GM19238 (cell line): ENCODE data around the gene LIMS2.
A peak's percentile ranks its signal among the peaks of the same experiment; 100 is the strongest.

Source experiments
- DNase-seq: peaks from one replicate; pipeline ENCODE4 v3.0.0; 2011; ENCODE audit warnings: low spot score; ENCODE audit not compliant: insufficient read length

Gene LIMS2

GRCh38 chr2:127606625-127607398 is 68.5 kb downstream of the LIMS2 start:
- DNase-seq: no peak

DNA sequence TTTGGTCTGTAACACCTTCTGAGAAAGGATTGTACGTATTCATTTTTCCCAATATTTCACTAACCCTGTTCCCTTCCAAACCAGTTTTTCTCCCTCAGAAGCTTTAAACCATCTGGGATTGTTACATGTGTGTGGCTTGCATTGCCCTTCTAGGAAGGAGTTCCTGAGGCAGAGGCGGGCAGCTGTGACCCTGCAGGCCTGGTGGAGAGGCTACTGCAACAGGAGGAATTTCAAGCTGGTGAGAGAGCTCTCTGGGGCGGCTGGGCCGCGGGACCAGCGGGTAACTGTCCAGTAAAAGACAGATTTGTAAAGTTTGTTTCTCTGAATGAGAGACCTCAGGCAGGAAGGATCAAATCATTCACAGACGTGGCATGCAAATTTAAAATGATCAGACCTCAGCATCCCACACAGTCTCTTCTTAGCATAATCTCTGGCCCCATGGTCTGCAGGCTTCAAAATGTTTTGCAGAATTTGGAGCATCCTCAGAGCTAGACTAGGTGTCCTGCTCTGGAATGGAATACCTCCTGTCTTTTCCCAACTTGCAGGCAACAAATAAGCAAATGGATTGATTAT is 69.6 kb downstream of the LIMS2 start:
- DNase-seq: no peak

DNA sequence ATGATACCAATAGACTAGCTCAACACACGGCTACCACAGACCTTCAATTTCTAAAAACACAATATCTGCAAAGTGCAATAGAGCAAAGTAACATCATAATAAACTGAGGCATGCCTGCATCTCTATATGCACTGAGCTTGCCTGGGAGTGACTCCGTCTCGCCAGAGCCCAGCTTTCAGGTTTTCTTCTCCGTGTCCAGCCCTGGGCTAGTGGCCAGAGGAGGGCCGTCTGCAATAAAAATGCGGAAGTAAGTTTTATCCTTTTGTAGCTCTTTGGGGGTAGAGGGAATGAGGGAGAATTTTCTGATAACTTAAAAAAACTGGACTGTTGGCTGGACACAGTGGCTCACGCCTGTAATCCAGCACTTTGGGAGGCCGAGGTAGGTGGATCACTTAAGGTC is 70.3 kb downstream of the LIMS2 start:
- DNase-seq: no peak

DNA sequence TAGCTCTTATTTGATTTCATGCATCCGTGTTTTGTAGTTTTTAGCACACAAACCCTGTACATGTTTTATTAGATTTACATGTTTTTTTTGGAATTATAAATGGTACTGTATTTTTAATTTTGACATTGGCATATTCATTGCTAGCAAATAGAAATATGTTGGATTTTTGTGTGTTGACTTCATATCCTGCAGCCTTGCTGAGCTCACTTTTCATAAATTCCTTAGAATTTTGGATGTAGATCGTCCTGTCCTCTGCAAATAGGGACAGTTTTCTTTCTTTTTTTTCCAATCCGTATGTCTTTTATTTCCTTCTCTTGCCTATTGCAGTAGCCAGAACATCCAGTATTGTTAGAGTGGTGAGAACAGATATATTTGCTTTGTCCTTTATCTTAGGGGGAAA is 76.1 kb downstream of the LIMS2 start:
- DNase-seq: no peak

DNA sequence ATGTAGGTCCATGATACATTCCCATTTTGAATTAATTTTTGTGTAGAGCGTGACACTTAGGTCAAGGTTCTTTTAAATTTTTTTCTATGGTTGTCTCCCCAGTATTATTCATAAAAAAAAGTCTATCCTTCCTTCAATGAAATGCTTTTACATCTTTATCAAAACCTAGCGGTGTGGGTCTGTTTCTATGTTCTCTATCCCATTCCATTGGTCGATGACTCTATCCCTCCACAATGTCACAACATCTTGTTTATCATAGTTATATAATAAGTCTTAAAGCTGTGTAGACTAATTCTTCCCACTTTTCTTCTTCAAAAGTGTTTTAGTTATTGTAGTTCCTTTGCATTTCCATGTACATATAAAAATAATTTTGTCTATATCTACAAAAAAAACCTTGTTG is 76.6 kb downstream of the LIMS2 start:
- no peak for DNase-seq

DNA sequence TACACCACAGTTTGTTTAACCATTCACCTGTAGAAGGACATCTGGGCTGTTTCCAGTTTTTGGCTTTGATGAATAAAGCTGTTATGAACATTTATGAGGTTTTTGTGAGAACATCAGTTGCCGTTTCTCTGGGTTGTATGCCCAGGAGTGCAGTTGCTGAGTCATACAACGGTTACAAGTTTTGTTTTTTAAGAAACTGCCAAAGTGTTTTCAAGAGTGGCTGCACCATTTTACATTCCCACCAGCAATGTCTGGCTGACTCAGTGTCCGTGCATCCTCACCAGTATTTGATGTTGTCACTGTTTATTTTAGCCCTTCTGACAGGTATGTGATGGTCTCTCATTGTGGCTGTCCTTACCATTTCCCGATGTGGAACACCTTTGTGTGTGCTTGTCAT is 77.3 kb downstream of the LIMS2 start:
- DNase-seq: no peak

DNA sequence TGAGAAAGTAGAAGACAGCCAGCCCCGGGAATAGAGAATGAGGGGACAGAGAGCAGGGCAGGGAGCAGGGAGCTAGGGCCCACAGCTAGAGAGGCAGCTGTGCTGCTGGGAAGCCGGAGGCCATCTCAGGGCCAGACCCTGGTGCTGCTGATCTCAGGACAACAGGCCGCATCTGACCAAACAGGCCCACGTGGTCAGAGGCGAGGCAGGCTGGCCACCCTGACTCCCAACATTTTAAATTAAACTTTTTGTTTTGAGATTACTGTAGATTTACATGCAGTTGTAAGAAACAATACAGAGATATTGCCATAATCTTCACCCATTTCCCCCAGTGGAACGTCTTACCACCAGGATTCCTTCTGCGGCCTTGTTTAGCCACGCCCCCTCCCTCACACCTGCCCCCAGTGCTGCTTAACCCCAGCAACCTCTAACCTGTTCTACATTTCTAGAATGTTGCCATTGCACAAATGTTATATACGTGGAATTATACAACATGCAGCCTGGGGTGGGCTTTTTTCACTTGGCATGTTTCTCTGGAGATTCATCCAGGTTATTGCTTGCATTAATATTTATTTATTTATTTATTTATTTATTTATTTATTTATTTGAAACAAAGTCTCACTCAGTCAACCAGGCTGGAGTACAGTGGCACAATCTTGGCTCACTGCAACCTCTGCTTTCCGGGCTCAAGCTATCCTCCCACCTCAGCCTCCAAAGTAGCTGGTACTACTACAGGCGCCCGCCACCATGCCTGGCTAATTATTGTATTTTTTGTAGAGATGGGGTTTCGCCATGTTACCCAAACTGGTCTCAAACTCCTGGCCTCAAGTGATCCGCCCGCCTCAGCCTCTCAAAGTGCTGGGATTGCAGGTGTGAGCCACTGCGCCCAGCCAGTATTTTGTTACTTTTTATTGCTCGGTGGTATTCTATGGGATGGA is 78.0 kb downstream of the LIMS2 start:
- no peak for DNase-seq

GRCh38 chr2:127596311-127597045 is 78.9 kb downstream of the LIMS2 start:
- DNase-seq: no peak

GRCh38 chr2:127594116-127594591 is 81.2 kb downstream of the LIMS2 start:
- no peak for DNase-seq

DNA sequence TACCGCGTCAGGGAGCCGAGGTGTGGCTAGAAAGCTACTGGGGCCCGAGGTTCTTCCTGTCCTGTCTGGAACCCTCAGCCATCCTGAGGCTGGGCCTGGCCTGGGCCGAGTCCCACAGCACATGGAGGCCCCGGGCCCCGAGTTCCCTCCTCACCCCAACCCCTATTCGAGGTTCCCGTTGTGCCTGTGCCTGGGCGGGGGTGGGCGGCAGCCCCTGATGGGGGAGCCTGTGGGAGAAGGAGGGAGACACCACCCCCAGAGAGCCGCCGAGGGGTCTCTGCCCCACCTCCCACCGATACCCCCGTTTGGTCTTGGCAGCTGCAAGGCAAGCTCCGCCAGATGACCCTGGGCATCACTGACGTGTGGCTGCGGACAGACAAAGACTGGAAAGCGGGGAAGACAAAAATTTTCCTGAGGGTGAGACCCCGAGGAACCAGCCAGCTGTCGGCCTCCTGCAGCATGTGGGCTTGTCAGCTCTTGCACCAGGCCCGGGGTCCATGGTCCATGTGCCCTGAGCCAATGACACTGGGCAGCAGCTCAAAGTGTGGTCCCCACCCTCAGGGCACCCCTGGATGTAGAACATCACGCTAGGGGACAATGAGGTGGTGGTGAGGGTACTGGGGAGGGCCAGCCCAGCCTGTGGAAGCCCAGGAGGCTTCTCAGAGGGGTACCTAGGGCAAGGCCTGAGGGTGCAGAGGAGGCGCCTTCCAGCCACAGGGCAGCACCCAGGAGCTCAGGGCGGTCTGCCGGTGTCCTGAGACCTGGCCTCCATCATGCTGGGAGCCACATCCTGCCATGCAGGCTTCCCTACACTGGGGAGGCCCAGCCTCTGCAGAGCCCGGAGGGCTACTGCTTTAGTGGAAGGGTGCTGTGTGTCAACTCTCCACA is 81.9 kb downstream of the LIMS2 start:
- DNase-seq: no peak

DNA sequence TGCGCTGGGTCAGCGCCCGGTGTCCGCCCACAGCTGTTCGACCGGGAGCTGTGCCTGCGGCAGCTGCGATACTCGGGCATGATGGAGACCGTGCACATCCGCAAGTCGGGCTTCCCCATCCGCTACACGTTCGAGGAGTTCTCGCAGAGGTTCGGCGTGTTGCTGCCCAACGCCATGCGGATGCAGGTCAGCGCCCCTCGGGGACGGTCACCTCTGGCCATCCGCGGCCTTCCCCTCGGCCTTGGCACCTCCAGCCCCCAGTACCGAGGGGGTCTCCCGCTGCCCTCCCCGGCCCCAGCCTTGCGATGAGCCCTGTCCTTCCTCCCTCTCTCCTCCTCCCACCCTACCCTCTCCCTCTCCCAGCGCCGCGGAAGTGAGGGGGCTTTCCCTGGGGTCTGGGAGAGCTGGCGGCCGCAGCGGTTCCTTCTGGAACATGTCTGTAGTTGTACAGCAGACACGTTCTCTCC is 82.5 kb downstream of the LIMS2 start:
- DNase-seq: no peak

DNA sequence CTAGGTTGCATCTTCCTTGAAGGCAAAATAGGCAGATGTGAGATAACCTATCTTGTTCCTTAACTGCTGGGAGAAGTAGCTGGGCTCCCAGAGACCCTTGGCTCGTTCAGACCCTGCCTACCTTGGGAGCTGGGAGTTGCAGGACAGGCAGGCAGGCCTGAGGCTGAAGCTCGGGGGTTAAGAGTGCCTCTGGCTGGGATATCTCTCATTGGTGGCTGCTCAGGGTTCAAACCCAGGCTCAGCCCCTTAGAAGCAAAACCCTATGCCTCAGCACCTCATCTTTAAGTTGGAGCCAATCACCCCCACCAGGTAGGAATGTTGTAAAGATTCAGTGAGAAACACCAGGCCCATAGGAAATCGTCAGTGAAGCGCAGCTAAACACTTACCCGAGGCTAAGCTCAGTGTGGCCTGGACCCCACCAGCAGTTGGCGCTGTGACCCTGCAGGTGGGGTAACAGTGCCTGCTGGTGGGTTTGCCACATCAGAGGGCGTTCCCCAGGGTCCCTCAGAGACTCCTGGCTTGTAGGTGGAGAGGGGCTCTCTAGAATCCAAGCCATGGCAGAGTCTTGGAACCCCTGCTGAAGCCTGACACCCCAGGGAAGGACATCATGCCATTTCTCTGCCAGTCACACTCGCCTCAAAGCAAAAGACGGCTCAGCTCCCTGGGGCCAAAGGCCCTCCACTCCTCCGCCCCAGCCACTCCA is 84.0 kb downstream of the LIMS2 start:
- DNase-seq: peak; percentile 72

DNA sequence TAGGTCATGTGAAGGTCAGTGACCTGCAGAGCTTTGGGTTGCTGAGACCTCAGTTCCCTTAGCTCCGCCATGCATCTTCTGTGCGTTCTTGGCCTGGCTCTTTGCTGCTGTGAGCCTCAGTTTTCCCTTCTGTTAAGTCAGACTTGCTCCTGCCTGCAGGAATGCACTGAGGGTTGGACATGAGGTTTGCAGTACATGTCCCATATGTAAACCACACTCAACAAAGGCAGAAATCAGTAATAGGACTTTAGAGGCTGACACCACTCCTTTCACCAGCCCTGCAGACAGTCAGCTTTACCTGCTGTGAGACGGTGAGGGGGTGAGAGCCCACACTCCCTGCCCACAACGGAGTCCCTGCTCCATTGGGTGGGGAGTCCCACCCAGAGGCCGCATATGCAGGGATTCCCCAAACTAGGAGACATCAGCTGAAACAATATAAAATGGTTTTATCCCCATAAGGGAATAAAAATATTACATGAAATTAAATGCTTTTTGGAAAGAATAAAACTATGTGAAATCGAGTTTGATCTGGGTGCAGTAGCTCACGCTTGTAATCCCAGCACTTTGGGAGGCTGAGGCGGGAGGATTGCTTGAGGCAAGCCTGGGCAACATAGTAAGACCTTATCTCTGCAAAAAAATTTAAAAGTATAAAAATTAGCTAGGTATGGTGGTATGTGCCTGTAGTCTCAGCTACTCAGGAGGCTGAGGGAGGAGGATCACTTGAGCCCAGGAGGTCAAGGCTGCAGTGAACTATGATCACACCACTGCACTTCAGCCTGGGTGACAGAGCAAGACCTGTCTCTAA is 84.7 kb downstream of the LIMS2 start:
- no peak for DNase-seq

- DNase-seq: no peak
Observed at GRCh38 chr2:127589841-127590240, 85.5 kb downstream of the LIMS2 start.

DNA sequence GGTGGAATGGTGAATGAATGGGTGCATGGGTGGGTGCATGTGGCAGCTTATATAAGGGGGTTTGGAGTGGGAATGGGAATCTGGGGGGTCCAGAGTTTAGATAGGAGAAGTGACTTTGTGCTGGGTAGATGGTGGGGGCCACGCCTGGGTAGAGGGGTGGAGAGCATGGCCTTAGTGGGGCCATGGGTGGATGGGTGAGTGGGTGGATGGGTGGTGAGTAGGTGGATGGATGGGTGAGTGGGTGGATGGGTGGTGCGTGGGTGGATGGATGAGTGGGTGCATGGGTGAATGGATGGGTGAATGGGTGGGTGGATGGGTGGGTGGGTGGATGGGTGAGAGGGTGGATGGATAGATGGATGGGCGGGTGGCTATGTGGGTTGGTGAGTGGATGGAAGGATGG is 86.0 kb downstream of the LIMS2 start:
- no peak for DNase-seq
